Activated CD4-positive, alpha-beta memory T cell treated with anti-CD3 and anti-CD28 coated beads for 36 hours (primary cell): ENCODE data around the gene RNASEH2B. TPM values are rescaled to one million over a fixed set of nuclear protein-coding genes. Genes with fewer than 3 reads are reported as not detected.

Experiments
- CTCF ChIA-PET: fragments of 350-600 bp; sonication (Branson Sonifier 250); formaldehyde crosslinking; loops from one replicate; lab custom pipeline; 2021; ENCODE audit warnings: antibody characterized with exemption, inconsistent platforms; lab: Charles Lee
- POLR2A ChIA-PET: fragments of 350-600 bp; sonication (Branson Sonifier 250); formaldehyde crosslinking; loops from one replicate; lab custom pipeline; 2021; ENCODE audit warnings: antibody characterized with exemption; lab: Charles Lee
- DNase-seq: peaks from one replicate; pipeline ENCODE4 v3.0.0-alpha.2; 2020
- H3K27ac Mint-ChIP-seq: one replicate; pipeline ENCODE4 v1.8.0; 2021; ENCODE audit warnings: mixed read lengths
- H3K27me3 Mint-ChIP-seq: one replicate; pipeline ENCODE4 v1.8.0; 2021; ENCODE audit warnings: mixed read lengths
- H3K36me3 Mint-ChIP-seq: one replicate; pipeline ENCODE4 v1.8.0; 2021; ENCODE audit warnings: mixed read lengths
- H3K4me1 Mint-ChIP-seq: one replicate; pipeline ENCODE4 v1.8.0; 2021; ENCODE audit warnings: low read depth, mixed read lengths
- H3K4me3 Mint-ChIP-seq: one replicate; pipeline ENCODE4 v1.8.0; 2021; ENCODE audit warnings: mild to moderate bottlenecking, mixed read lengths
- H3K9me3 Mint-ChIP-seq: one replicate; pipeline ENCODE4 v1.8.0; 2021; ENCODE audit warnings: mixed read lengths
- intact Hi-C: fragments of 100-400 bp; cut with micrococcal nuclease; formaldehyde crosslinking; loops from one replicate; pipeline ENCODE4 v1.15.1; 2023
- total RNA-seq, 2 experiments: library from RNA; stranded (reverse); gene quantifications; one replicate each; pipeline ENCODE4 v1.2.3, GENCODE V29; 2021

Gene RNASEH2B, protein sequence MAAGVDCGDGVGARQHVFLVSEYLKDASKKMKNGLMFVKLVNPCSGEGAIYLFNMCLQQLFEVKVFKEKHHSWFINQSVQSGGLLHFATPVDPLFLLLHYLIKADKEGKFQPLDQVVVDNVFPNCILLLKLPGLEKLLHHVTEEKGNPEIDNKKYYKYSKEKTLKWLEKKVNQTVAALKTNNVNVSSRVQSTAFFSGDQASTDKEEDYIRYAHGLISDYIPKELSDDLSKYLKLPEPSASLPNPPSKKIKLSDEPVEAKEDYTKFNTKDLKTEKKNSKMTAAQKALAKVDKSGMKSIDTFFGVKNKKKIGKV
- 10 to 100 TPM; 40.8 to 48.4 TPM for total RNA-seq

GRCh38 chr13:50909605-50910484, at the start of gene RNASEH2B:
RNASEH2B (plus strand) TSS chr13:50909791; CDS start chr13:50910077, 286 bp downstream.
- no peaks in the 10 kb centered on the region for H3K36me3 Mint-ChIP-seq
- intact Hi-C loops, result loop anchor here (1.0 to 10.0 kb wide), 13 partner anchors 17 to 1282 kb away; partner anchors contain the start of genes INTS6 and SPRYD7

GRCh38 chr13:50864492-50864891, 45.1 kb upstream of the RNASEH2B start:
- ChIA-PET CTCF (interaction anchor here (1.9 kb wide), 1 partner anchor 47 kb away, joined by 8 read pairs; no protein-coding TSS in a partner anchor), POLR2A (no interaction called here)
- peaks cover 7% of the 10 kb centered on the region for H3K9me3 Mint-ChIP-seq
- intact Hi-C loops, result no loop called here
- H3K27me3 Mint-ChIP-seq, result peaks cover 12% of the 10 kb centered on the region
- DNase-seq, result no peak
- H3K36me3 Mint-ChIP-seq, result no peaks in the 10 kb centered on the region
- no peaks in the 10 kb centered on the region for H3K4me1 Mint-ChIP-seq
- H3K4me3 Mint-ChIP-seq, result no peak overlapping the region
- no peak overlapping the region for H3K27ac Mint-ChIP-seq

More at GRCh38 chr13:50909605-50910484, at the start of gene RNASEH2B:
- Mint-ChIP-seq H3K9me3 (no peaks in the 10 kb centered on the region), H3K4me1 (peaks cover 32% of the 10 kb centered on the region), H3K27ac (peak within 1 kb of the TSS; percentile 98), H3K4me3 (peak within 1 kb of the TSS; percentile 94), H3K27me3 (no peaks in the 10 kb centered on the region)
- ChIA-PET CTCF (interaction anchor here (1.0 to 3.1 kb wide), 4 partner anchors 17 to 973 kb away, joined by 3 to 28 read pairs (median 5); partner anchors contain the start of gene SPRYD7), POLR2A (interaction anchor here (0.6 to 1.1 kb wide), 3 partner anchors 14 to 18 kb away, joined by 3 to 4 read pairs (median 4); no protein-coding TSS in a partner anchor)
- peak; percentile 79 for DNase-seq

GRCh38 chr13:50866817-50867636, 42.6 kb upstream of the RNASEH2B start:
- Mint-ChIP-seq H3K4me3 (no peak overlapping the region), H3K4me1 (no peaks in the 10 kb centered on the region), H3K27me3 (peaks cover 5% of the 10 kb centered on the region), H3K36me3 (no peaks in the 10 kb centered on the region), H3K27ac (no peak overlapping the region), H3K9me3 (no peaks in the 10 kb centered on the region)
- DNase-seq, result no peak
- intact Hi-C loops, result no loop called here
- ChIA-PET CTCF (no interaction called here), POLR2A (no interaction called here)

DNA sequence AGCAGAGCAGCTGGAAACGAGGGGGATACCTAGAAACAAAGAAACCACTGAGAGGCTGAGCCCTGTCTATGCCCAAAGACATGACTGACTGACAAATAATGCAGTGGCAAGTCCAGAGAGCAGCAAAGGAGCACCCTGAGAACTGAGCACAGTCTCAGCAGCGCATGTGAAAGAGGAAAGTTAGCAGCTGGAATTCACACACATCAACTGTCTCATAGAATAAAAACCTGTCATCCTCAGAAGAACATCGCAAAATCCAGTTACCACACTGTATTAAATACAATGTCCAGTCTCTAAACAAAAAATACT, 42.0 kb upstream of the RNASEH2B start:
- Mint-ChIP-seq H3K27me3 (peaks cover 5% of the 10 kb centered on the region), H3K27ac (no peak overlapping the region), H3K9me3 (no peaks in the 10 kb centered on the region), H3K36me3 (no peaks in the 10 kb centered on the region), H3K4me3 (no peak overlapping the region), H3K4me1 (no peaks in the 10 kb centered on the region)
- CTCF ChIA-PET, result no interaction called here
- POLR2A ChIA-PET, result no interaction called here
- no peak for DNase-seq
- intact Hi-C loops, result no loop called here

DNA sequence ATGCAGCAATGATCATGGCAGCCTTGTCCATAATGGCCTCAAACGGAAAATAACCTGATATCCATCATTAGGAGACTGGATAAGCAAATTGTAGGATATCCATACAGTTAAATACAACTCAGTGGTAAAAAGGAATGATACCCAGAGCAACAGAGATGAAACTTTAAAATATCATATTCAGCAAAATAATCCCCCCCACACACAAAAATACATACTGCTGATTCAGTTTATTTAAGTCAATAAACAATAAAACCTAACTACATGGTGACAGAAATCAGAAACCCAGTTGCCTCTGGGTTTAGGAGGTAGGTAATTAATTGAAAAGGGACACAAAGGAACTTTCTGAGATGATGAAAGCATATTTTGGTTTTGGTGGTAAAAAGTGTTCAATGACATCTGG, 38.2 kb upstream of the RNASEH2B start:
- no peak for DNase-seq
- Mint-ChIP-seq H3K27ac (no peak overlapping the region), H3K27me3 (peaks cover 4% of the 10 kb centered on the region), H3K9me3 (no peaks in the 10 kb centered on the region), H3K4me3 (no peak overlapping the region), H3K4me1 (no peaks in the 10 kb centered on the region), H3K36me3 (no peaks in the 10 kb centered on the region)
- CTCF ChIA-PET, result no interaction called here
- intact Hi-C loops, result no loop called here
- POLR2A ChIA-PET, result no interaction called here

- Mint-ChIP-seq H3K4me3 (no peak overlapping the region), H3K27ac (no peak overlapping the region), H3K9me3 (no peaks in the 10 kb centered on the region), H3K27me3 (no peaks in the 10 kb centered on the region), H3K36me3 (no peaks in the 10 kb centered on the region), H3K4me1 (no peaks in the 10 kb centered on the region)
- intact Hi-C loops, result no loop called here
- DNase-seq, result no peak
- ChIA-PET POLR2A (no interaction called here), CTCF (no interaction called here)
Observed at GRCh38 chr13:50873467-50873866, 36.1 kb upstream of the RNASEH2B start.

DNA sequence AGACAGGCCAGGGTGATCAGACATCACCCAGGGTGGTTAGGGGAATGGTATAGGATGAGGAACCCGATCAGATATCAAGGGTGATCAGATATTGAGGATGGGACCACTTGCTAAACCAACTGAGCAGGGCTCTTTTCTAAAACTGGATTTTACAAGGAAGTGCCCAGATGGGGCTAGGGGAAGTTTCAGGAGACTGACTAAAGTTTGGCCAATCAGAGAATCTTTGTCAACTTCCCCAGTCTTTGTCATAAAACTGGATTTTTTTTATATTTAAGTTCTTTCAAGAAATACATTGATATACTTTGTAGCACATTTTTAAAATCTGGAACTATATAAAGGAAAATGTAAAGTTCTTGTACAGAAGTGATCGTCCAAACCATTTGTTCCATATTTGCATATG, 35.6 kb upstream of the RNASEH2B start:
- Mint-ChIP-seq H3K27me3 (no peaks in the 10 kb centered on the region), H3K4me1 (no peaks in the 10 kb centered on the region), H3K27ac (no peak overlapping the region), H3K36me3 (no peaks in the 10 kb centered on the region), H3K4me3 (no peak overlapping the region), H3K9me3 (no peaks in the 10 kb centered on the region)
- no peak for DNase-seq
- intact Hi-C loops, result no loop called here
- ChIA-PET POLR2A (no interaction called here), CTCF (no interaction called here)

- ChIA-PET CTCF (no interaction called here), POLR2A (no interaction called here)
- no peak for DNase-seq
- Mint-ChIP-seq H3K27me3 (peaks cover 2% of the 10 kb centered on the region), H3K9me3 (no peaks in the 10 kb centered on the region), H3K4me1 (no peaks in the 10 kb centered on the region), H3K27ac (no peak overlapping the region), H3K36me3 (no peaks in the 10 kb centered on the region), H3K4me3 (no peak overlapping the region)
- intact Hi-C loops, result no loop called here
Observed at GRCh38 chr13:50882816-50883435, 26.7 kb upstream of the RNASEH2B start.

DNA sequence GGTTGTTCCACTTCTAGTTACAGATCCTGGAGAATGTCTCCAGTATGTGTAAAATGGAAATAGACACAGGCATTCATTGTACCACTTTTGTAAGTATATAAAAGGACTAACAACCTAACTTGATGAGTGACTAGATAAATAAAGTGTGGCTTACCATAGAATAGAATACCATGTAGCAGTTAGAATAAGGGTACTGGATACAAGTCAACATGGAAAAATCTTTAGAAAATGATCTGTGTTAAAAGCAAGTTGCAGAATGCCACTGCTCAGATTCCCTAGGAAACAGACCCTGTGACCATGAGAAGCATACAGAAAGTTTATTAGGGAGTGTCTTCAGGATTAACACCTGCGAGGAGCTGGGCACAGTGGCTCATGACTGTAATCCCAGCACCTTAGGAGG, 25.9 kb upstream of the RNASEH2B start:
- intact Hi-C loops, result no loop called here
- ChIA-PET CTCF (interaction anchor here (1.0 kb wide), 1 partner anchor 28 kb away, joined by 4 read pairs; no protein-coding TSS in a partner anchor), POLR2A (no interaction called here)
- Mint-ChIP-seq H3K27me3 (peaks cover 2% of the 10 kb centered on the region), H3K4me1 (no peaks in the 10 kb centered on the region), H3K27ac (no peak overlapping the region), H3K36me3 (no peaks in the 10 kb centered on the region), H3K4me3 (no peak overlapping the region), H3K9me3 (no peaks in the 10 kb centered on the region)
- DNase-seq, result no peak

GRCh38 chr13:50884265-50884664, 25.3 kb upstream of the RNASEH2B start:
- intact Hi-C loops, result no loop called here
- CTCF ChIA-PET, result interaction anchor here (1.0 kb wide), 1 partner anchor 28 kb away, joined by 4 read pairs; no protein-coding TSS in a partner anchor
- H3K27ac Mint-ChIP-seq, result no peak overlapping the region
- peaks cover 2% of the 10 kb centered on the region for H3K27me3 Mint-ChIP-seq
- no peak overlapping the region for H3K4me3 Mint-ChIP-seq
- no peaks in the 10 kb centered on the region for H3K36me3 Mint-ChIP-seq
- no peak for DNase-seq
- POLR2A ChIA-PET, result no interaction called here
- no peaks in the 10 kb centered on the region for H3K4me1 Mint-ChIP-seq
- no peaks in the 10 kb centered on the region for H3K9me3 Mint-ChIP-seq

GRCh38 chr13:50887151-50887550, 22.4 kb upstream of the RNASEH2B start:
- H3K4me1 Mint-ChIP-seq, result peaks cover 13% of the 10 kb centered on the region
- intact Hi-C loops, result no loop called here
- no peaks in the 10 kb centered on the region for H3K36me3 Mint-ChIP-seq
- no peaks in the 10 kb centered on the region for H3K9me3 Mint-ChIP-seq
- no peak overlapping the region for H3K4me3 Mint-ChIP-seq
- H3K27ac Mint-ChIP-seq, result no peak overlapping the region
- DNase-seq, result no peak
- no peaks in the 10 kb centered on the region for H3K27me3 Mint-ChIP-seq
- POLR2A ChIA-PET, result no interaction called here
- CTCF ChIA-PET, result no interaction called here
